ENCODE measurements around the gene SLC1A5. TPM values are rescaled to one million over a fixed set of nuclear protein-coding genes. Genes with fewer than 3 reads are reported as not detected.
A peak's percentile ranks its signal among the peaks of the same experiment; 100 is the strongest.

Gene SLC1A5
- polyA plus RNA-seq, 1 of the 3 experiments (the other 2 are of a cell fraction), result 80.4 TPM

DNA sequence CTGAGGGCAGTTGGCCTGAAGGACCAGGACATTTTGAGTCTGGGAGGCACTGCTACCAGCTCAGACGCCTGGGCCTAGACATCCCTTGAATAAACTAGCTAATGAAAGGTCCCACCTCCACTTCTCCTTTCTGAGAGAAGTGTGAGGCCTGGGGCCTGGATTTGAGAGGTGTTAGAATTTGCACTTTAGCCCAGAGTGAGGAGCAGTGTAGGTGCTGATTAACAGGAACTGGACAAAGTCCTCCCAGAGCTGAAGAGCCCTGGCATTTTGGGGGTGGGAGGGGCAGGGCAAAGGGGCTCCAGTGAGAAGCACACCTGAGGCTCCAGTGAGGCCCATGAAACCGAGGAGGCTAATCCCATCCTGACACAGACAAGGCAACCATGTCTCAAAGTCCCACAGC is 15.2 kb upstream of the SLC1A5 start (continued):
- TF ChIP-seq, protein P1, sequence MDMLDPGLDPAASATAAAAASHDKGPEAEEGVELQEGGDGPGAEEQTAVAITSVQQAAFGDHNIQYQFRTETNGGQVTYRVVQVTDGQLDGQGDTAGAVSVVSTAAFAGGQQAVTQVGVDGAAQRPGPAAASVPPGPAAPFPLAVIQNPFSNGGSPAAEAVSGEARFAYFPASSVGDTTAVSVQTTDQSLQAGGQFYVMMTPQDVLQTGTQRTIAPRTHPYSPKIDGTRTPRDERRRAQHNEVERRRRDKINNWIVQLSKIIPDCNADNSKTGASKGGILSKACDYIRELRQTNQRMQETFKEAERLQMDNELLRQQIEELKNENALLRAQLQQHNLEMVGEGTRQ (IDR thresholded peaks at IDR 0.05; ENCODE audit: borderline replicate concordance, low read depth, low read length), result no peak
- no peak for TF ChIP-seq EP300 (IDR thresholded peaks at IDR 0.05; ENCODE audit: borderline replicate concordance in 1 of 2, low read depth in 1 of 2, low read length in 1 of 2)
- TF ChIP-seq SMC3 (IDR thresholded peaks at IDR 0.05; ENCODE audit: low read depth, low read length), result no peak
- TF ChIP-seq CHD2 (IDR thresholded peaks at IDR 0.05; ENCODE audit: low read length, partially characterized antibody), result no peak
- TF ChIP-seq FOSL2 (IDR thresholded peaks at IDR 0.05; ENCODE audit: borderline replicate concordance, low read depth), result no peak
- no peak for TF ChIP-seq MEF2A (IDR thresholded peaks at IDR 0.05; ENCODE audit: borderline replicate concordance, low read depth)

DNA sequence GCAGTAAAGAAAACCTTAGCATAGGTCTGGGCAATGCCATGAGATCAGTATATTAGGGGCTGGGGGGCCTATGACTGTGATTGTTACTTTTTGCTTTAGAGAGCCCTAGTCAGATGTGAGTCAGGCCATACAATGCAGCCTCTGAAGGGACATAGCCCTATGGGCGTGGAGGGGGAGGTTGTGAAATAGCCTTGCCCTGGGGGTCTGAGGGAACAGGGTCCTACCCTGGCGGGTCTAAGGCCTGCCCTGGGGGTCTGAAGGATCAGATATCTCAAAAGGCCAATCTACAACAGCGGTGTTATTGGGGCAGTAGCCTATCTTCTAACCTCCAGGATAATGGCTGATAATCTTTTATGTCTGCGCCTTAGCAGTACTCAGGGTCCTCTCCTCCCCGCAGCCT is 13.8 kb upstream of the SLC1A5 start:
- Histone ChIP-seq H4K20me1 (ENCODE audit: insufficient read depth) (no peaks in the 10 kb centered on the region), H3K27ac (ENCODE audit: low read depth in 2 of 2, low read length in 1 of 2) (no peak overlapping the region), H3F3A (replicated peaks; ENCODE audit: insufficient read depth) (no peaks in the 10 kb centered on the region), H3K4me2 (no peak overlapping the region), H2AFZ (ENCODE audit: low read depth) (no peak overlapping the region), H3K4me3 (ENCODE audit: low read depth in 2 of 2, low read length in 1 of 2) (no peak overlapping the region), H3K9me2 (no peaks in the 10 kb centered on the region), H3K79me2 (ENCODE audit: insufficient read depth) (no peaks in the 10 kb centered on the region), H3K27me3 (ENCODE audit: insufficient read depth) (no peaks in the 10 kb centered on the region), H3K4me1 (ENCODE audit: control insufficient read depth in 1 of 2, insufficient read depth in 2 of 2, low read depth in 1 of 2, low read length in 1 of 2) (no peaks in the 10 kb centered on the region), H3K36me3 (replicated peaks in 1 of 2; ENCODE audit: control insufficient read depth in 1 of 2, insufficient read depth in 2 of 2, low read length in 1 of 2) (no peaks in the 10 kb centered on the region), H3K9ac (no peak overlapping the region), H3K9me3 (no peaks in the 10 kb centered on the region)
- TF ChIP-seq, protein P2, sequence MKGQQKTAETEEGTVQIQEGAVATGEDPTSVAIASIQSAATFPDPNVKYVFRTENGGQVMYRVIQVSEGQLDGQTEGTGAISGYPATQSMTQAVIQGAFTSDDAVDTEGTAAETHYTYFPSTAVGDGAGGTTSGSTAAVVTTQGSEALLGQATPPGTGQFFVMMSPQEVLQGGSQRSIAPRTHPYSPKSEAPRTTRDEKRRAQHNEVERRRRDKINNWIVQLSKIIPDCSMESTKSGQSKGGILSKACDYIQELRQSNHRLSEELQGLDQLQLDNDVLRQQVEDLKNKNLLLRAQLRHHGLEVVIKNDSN (IDR thresholded peaks at IDR 0.05; ENCODE audit: borderline replicate concordance, low read depth), result no peak
- TF ChIP-seq FOSL2 (IDR thresholded peaks at IDR 0.05; ENCODE audit: borderline replicate concordance, low read depth) (no peak), YY1 (IDR thresholded peaks at IDR 0.05; ENCODE audit: low read depth) (no peak)
- TF ChIP-seq, protein P3, sequence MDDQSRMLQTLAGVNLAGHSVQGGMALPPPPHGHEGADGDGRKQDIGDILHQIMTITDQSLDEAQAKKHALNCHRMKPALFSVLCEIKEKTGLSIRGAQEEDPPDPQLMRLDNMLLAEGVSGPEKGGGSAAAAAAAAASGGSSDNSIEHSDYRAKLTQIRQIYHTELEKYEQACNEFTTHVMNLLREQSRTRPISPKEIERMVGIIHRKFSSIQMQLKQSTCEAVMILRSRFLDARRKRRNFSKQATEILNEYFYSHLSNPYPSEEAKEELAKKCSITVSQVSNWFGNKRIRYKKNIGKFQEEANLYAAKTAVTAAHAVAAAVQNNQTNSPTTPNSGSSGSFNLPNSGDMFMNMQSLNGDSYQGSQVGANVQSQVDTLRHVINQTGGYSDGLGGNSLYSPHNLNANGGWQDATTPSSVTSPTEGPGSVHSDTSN (IDR thresholded peaks at IDR 0.05), result no peak
- TF ChIP-seq, protein P1 (IDR thresholded peaks at IDR 0.05; ENCODE audit: borderline replicate concordance, low read depth, low read length), result no peak
- peak; percentile 2 for DNase-seq
- ChIA-PET POLR2A (no interaction called here), CTCF (no interaction called here)
- WGBS (ENCODE audit: low lambda C conversion rate), result 92% methylated on average over 5 of the region's 5 CpGs

DNA sequence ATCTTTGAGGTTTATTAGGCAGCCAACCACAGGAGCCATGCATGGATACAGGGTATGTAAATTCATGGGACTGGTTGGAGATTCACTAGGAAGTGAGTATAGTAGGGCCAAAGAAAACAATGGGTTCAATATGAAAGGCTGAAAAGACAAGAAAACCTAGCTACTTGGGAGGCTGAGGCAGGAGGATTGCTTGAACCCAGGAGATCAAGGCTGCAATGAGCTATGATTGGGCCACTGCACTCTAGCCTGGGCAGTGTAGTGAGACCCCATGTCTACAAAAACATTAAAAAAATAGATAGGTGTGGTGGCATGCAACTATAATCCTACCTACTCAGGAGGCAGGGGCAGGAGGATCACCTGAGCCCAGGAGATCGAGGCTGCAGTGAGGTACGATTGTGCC is 10.3 kb upstream of the SLC1A5 start:
- H3K27ac ChIP-seq (ENCODE audit: low read depth in 2 of 2, low read length in 1 of 2), result no peak overlapping the region
- no peak overlapping the region for H2AFZ ChIP-seq (ENCODE audit: low read depth)
- H3K79me2 ChIP-seq (ENCODE audit: insufficient read depth), result no peaks in the 10 kb centered on the region
- H3K4me3 ChIP-seq (ENCODE audit: low read depth in 2 of 2, low read length in 1 of 2), result no peak overlapping the region
- WGBS (ENCODE audit: low lambda C conversion rate), result 100% methylated on average over 2 of the region's 2 CpGs
- no peaks in the 10 kb centered on the region for H3K9me3 ChIP-seq
- TF ChIP-seq RCOR1 (IDR thresholded peaks at IDR 0.05; ENCODE audit: low read length) (no peak), CHD2 (IDR thresholded peaks at IDR 0.05; ENCODE audit: low read length, partially characterized antibody) (no peak), NRF1 (IDR thresholded peaks at IDR 0.05; ENCODE audit: low read depth, low read length) (no peak), JUND (IDR thresholded peaks at IDR 0.05) (no peak)
- DNase-seq, result no peak
- H3K9me2 ChIP-seq, result no peaks in the 10 kb centered on the region
- ChIA-PET POLR2A (no interaction called here), CTCF (interaction anchor here (1.2 kb wide), 1 partner anchor 42 kb away, joined by 6 read pairs; no protein-coding TSS in a partner anchor)
- H4K20me1 ChIP-seq (ENCODE audit: insufficient read depth), result no peaks in the 10 kb centered on the region
- no peak overlapping the region for H3K9ac ChIP-seq
- H3K4me1 ChIP-seq (ENCODE audit: control insufficient read depth in 1 of 2, insufficient read depth in 2 of 2, low read depth in 1 of 2, low read length in 1 of 2), result peaks cover 0 to 4% of the 10 kb centered on the region in 2 experiments; a peak in 1 of 4 replicates
- H3K4me2 ChIP-seq, result no peak overlapping the region
- H3K36me3 ChIP-seq (replicated peaks in 1 of 2; ENCODE audit: control insufficient read depth in 1 of 2, insufficient read depth in 2 of 2, low read length in 1 of 2), result no peaks in the 10 kb centered on the region
- no peaks in the 10 kb centered on the region for H3K27me3 ChIP-seq (ENCODE audit: insufficient read depth)
- peaks cover 3% of the 10 kb centered on the region for H3F3A ChIP-seq (replicated peaks; ENCODE audit: insufficient read depth)

Measured in SK-N-SH (cell line).